Bronchial smooth muscle cell (primary cell): ENCODE results near the gene PKP2. TPM values are rescaled to one million over a fixed set of nuclear protein-coding genes. Genes with fewer than 3 reads are reported as not detected.

Experiments
- total RNA-seq: library from RNA; depleted of rRNA; stranded (reverse); fragments of >200 nt; gene quantifications from 2 replicates; pipeline ENCODE4 v1.2.1, GENCODE V29; 2014

The PKP2 gene
- total RNA-seq, result under 0.01 TPM in 1 of 2 replicates, not detected in the other

DNA sequence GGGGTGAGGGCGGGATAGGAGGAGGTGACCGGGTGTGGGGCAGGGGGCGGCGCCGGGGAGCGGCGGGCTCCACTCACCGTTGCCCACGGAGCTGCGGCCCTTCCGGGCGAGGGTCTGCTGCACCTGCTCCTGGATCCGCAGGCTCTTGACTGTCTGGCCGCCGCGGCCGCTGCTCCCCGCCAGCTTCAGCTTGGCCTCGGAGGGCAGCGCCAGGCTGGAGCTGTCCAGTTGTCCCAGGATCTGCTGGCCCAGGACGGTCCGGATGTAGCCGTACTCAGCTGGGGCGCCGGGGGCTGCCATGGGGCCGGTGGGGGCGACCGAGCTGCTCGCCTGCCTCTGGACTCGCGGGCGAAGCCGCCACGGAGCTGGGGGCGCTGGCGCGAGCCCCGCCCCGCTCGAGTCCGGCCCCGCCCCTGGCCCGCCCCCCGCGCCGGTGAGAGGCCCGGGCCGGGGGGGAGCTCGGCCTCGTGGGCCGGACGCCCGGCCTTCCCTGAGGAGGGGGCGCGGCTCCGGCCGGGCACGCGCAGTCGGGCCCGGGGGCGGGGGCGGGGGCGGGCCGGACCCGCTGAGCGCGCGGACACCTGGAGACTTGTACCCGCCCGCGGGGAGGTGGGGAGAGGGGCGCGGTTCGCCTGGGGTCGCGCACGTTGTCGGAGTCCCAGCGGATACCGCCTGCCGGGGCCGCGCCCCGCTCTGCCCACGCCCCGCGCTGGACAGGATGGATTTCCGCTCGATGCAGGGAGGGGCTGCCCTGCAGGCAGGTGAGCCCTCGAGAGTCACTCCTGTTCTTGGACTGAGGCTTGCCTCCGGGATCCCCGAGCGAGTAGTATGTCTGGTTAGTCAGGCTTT, at the start of gene PKP2:
Gene PKP2, minus strand, starts transcription at position 346 of the 849 bp plus-strand sequence. Its CDS starts 46 bp downstream, at position 300.

DNA sequence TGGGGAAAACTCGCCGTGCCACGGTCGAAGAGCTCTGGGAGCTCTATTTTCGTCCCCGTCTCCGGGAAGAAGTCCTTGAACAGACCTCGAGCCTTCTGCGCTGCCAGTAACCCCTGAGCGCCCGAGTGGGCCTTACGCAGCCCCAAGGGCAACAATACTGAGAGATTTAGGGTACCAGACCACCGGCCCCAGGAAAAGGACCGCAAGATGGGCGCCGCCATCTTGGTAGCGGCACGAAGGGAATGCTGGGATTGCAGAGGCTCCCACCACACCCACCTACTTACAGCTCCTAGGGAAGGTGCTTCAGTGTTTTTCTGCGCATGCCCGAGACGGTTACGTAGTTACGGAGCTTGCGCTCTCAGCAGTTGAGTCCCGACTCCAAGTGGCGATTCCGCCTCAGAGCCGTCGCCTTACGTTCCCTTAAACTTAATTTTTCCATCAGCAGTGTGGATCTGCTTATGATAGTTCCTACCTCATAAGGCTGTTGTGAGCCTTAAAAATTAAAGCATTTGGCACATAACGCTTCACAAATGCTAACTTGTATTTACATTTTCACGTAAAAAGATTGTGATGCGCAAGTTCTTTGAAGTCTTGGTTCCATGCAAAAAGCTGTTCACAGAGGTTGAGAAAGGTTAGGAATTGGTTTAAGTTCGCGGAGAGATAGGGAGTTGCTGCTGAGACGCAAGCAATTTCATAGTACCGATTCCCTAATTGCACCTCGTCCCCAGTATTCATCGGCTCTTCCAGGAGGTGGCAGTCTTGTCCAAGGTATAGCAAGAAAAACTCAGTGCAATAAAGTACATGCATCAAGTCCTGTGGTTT, 140.7 kb downstream of the PKP2 start, which contains the start of gene YARS2:
Gene YARS2, minus strand, starts transcription at position 244 of the 822 bp plus-strand sequence. Its CDS starts 23 bp downstream, at position 221.

Other genes starting within 250 kb of the PKP2 start
- 53.5 and 54.9 TPM in 2 replicates for gene DNM1L, start 217.5 kb downstream of the PKP2 start, total RNA-seq
- 19.7 and 25.4 TPM in 2 replicates for gene YARS2, start 140.9 kb downstream of the PKP2 start, total RNA-seq